SU-DHL-6 (cell line): ENCODE data around the gene TMEM74B.

Source experiments
- H2AFZ ChIP-seq: fragments of 200-600 bp; sonication (generic); 2 replicates; pipeline ENCODE4 v1.6.1; 2014; ENCODE audit warnings: low read depth, mild to moderate bottlenecking, moderate library complexity, mixed read lengths, antibody characterized with exemption, low read length; ENCODE audit not compliant: severe bottlenecking
- H3F3A ChIP-seq: fragments of 200-600 bp; shearing (Covaris generic); 2 replicates; pipeline ENCODE4 v1.6.0; 2016; ENCODE audit warnings: antibody characterized with exemption, mild to moderate bottlenecking; ENCODE audit not compliant: insufficient read depth
- H3K27ac ChIP-seq: fragments of 200-600 bp; sonication (generic); 2 replicates; pipeline ENCODE4 v1.5.1; 2016; ENCODE audit warnings: low read depth, mild to moderate bottlenecking, low read length, moderate library complexity, mixed read lengths
- H3K27me3 ChIP-seq: fragments of 200-600 bp; sonication (generic), shearing (Covaris generic); 2 replicates; pipeline ENCODE4 v1.6.0; 2014; ENCODE audit warnings: mild to moderate bottlenecking, low read length
- H3K36me3 ChIP-seq: fragments of 200-600 bp; sonication (generic); 2 replicates; pipeline ENCODE4 v1.6.1; 2014; ENCODE audit warnings: mild to moderate bottlenecking, low read length, mixed read lengths
- H3K4me2 ChIP-seq: fragments of 300-600, 200-600 bp; shearing (Covaris generic), sonication (generic); 2 replicates; pipeline ENCODE4 v1.6.0; 2014; ENCODE audit warnings: low read length, low read depth, mild to moderate bottlenecking; ENCODE audit not compliant: poor library complexity, severe bottlenecking
- H3K4me3 ChIP-seq: fragments of 200-600 bp; sonication (generic); 2 replicates; pipeline ENCODE4 v1.5.1; 2014; ENCODE audit warnings: antibody characterized with exemption, low read length, mild to moderate bottlenecking, mixed read lengths; ENCODE audit not compliant: insufficient read depth, poor library complexity, severe bottlenecking
- H3K79me2 ChIP-seq: fragments of 200-600 bp; sonication (generic); 2 replicates; pipeline ENCODE4 v1.6.1; 2014; ENCODE audit warnings: mild to moderate bottlenecking, low read length, moderate library complexity; ENCODE audit not compliant: insufficient read depth
- H3K9ac ChIP-seq: fragments of 200-600 bp; sonication (generic); 2 replicates; pipeline ENCODE4 v1.7.0; 2014; ENCODE audit warnings: mild to moderate bottlenecking, low read length
- H3K9me2 ChIP-seq: fragments of 200-600 bp; sonication (generic); replicated peaks from 2 replicates; pipeline ENCODE4 v1.6.1; 2014; ENCODE audit warnings: low read length; ENCODE audit not compliant: insufficient read depth
- H3K9me3 ChIP-seq: fragments of 200-600 bp; sonication (generic); 2 replicates; pipeline ENCODE4 v1.6.1; 2014; ENCODE audit warnings: low read length, mixed read lengths; ENCODE audit not compliant: insufficient read depth
- H4K20me1 ChIP-seq: fragments of 200-600 bp; sonication (generic); 2 replicates; pipeline ENCODE4 v1.6.1; 2014; ENCODE audit warnings: low read depth, mild to moderate bottlenecking, antibody characterized with exemption, low read length, moderate library complexity, mixed read lengths
- EZH2phosphoT487 ChIP-seq: fragments of 200-600 bp; sonication (generic), shearing (Covaris generic); conservative IDR thresholded peaks from 2 replicates; pipeline ENCODE4 v1.6.1; 2018; ENCODE audit warnings: mild to moderate bottlenecking, antibody characterized with exemption, low read length, moderate library complexity, mixed read lengths
- TF ChIP-seq, protein P1 (sequence below): fragments of 200-600 bp; sonication (generic); IDR thresholded peaks from one replicate; pipeline ENCODE4 v1.5.1; 2017; ENCODE audit warnings: antibody characterized with exemption, mild to moderate bottlenecking, low read length, moderate library complexity; ENCODE audit not compliant: insufficient read depth, poor library complexity, severe bottlenecking

The TMEM74B gene

DNA sequence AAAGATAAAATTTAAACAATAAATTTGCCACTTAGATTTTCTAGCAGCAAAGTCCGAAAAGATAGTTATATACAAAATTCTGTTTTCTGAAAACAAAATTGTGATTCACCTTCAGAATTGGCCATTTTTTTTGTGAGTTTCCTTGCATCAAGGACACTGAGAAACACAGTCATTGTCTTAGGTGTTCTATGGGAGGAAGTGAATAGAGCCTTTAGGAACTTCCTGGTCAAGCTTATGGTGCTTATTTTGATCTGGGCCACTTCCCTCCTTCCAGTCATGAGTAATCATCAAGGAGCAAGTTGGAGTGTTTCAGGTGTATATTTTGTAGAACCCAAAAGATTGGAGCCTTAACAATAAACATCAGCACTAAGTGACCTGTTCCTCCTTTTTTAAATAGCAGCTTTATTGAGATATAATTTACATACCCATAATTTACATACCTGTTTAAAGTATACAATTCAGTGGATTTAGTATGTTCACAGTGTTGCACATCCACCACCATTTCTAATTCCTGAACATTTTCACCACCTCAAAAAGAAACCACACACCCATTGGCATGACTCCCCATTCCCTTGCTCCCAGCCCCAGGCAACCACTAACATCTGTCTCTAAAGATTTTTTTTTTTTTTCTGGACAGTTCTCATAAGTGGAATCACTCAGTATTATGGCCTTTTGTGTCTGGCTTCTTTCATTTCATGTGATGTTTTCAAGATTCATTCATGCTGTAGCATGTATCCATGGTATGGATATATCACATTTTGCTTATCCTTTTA lies 17.6 kb downstream of the TMEM74B start:
- Histone ChIP-seq H2AFZ (no peak overlapping the region), H3K27ac (no peak overlapping the region), H3K27me3 (no peaks in the 10 kb centered on the region), H4K20me1 (no peaks in the 10 kb centered on the region), H3K36me3 (no peaks in the 10 kb centered on the region), H3K79me2 (no peaks in the 10 kb centered on the region), H3K9ac (no peak overlapping the region), H3K4me2 (no peak overlapping the region), H3K9me3 (no peaks in the 10 kb centered on the region), H3K4me3 (no peak overlapping the region), H3F3A (no peaks in the 10 kb centered on the region), H3K9me2 (no peaks in the 10 kb centered on the region)
- TF ChIP-seq, protein P1, sequence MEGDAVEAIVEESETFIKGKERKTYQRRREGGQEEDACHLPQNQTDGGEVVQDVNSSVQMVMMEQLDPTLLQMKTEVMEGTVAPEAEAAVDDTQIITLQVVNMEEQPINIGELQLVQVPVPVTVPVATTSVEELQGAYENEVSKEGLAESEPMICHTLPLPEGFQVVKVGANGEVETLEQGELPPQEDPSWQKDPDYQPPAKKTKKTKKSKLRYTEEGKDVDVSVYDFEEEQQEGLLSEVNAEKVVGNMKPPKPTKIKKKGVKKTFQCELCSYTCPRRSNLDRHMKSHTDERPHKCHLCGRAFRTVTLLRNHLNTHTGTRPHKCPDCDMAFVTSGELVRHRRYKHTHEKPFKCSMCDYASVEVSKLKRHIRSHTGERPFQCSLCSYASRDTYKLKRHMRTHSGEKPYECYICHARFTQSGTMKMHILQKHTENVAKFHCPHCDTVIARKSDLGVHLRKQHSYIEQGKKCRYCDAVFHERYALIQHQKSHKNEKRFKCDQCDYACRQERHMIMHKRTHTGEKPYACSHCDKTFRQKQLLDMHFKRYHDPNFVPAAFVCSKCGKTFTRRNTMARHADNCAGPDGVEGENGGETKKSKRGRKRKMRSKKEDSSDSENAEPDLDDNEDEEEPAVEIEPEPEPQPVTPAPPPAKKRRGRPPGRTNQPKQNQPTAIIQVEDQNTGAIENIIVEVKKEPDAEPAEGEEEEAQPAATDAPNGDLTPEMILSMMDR: no peak
- TF ChIP-seq EZH2phosphoT487: no peak

GRCh38 chr20:1165941-1166340 lies 18.8 kb downstream of the TMEM74B start:
- H3K9ac ChIP-seq: no peak overlapping the region
- H3F3A ChIP-seq: no peaks in the 10 kb centered on the region
- no peak overlapping the region for H3K4me2 ChIP-seq
- H3K36me3 ChIP-seq: no peaks in the 10 kb centered on the region
- H3K4me3 ChIP-seq: no peak overlapping the region
- H3K27ac ChIP-seq: no peak overlapping the region
- no peaks in the 10 kb centered on the region for H3K79me2 ChIP-seq
- no peaks in the 10 kb centered on the region for H4K20me1 ChIP-seq
- no peaks in the 10 kb centered on the region for H3K27me3 ChIP-seq
- H3K9me3 ChIP-seq: no peaks in the 10 kb centered on the region
- TF ChIP-seq, protein P1: no peak
- TF ChIP-seq EZH2phosphoT487: no peak
- H2AFZ ChIP-seq: no peak overlapping the region
- no peaks in the 10 kb centered on the region for H3K9me2 ChIP-seq

DNA sequence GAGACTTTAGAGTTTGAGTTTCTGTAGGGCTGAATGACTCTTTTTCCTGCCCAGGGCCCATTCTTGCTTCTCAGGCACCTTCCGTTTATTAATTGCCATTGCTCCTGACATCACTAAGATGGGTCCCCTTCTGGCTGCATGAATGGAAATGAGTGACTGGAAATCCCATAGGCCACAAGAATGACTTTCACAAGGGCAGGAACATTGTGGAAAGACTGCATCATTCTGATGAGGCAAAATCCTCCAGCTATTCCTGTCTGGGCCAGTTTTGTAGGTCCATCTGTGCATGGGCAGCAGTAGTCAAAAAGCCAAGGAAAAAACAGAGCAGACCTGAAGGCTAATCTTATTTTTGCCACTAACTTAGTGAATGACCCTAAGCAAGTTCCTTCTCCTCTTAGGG lies 19.3 kb downstream of the TMEM74B start:
- H3F3A ChIP-seq: no peaks in the 10 kb centered on the region
- H3K9me3 ChIP-seq: no peaks in the 10 kb centered on the region
- TF ChIP-seq, protein P1: no peak
- no peak for TF ChIP-seq EZH2phosphoT487
- no peaks in the 10 kb centered on the region for H3K9me2 ChIP-seq
- H3K4me2 ChIP-seq: no peak overlapping the region
- H3K27me3 ChIP-seq: no peaks in the 10 kb centered on the region
- no peak overlapping the region for H2AFZ ChIP-seq
- no peak overlapping the region for H3K4me3 ChIP-seq
- no peaks in the 10 kb centered on the region for H4K20me1 ChIP-seq
- H3K27ac ChIP-seq: no peak overlapping the region
- H3K36me3 ChIP-seq: no peaks in the 10 kb centered on the region
- no peaks in the 10 kb centered on the region for H3K79me2 ChIP-seq
- H3K9ac ChIP-seq: no peak overlapping the region
